Stimulated activated CD4-positive, alpha-beta T cell treated with anti-CD3 and anti-CD28 coated beads, TNF-alpha, amount 100 ng/mL, for 1 hour (primary cell): ENCODE measurements around the gene UBE2D3.

Experiments
- DNase-seq, 3 donors: peaks; one replicate each; pipeline ENCODE4 v3.0.0-alpha.2; 2020; ENCODE audit warnings: low read depth in 3 of 3, low spot score in 1 of 3

UBE2D3 gene

GRCh38 chr4:102758241-102759160 lies 68.8 kb downstream of the UBE2D3 start:
- DNase-seq: no peak

GRCh38 chr4:102757681-102758080 lies 69.7 kb downstream of the UBE2D3 start:
- DNase-seq: no peak

- no peak for DNase-seq
Measured at GRCh38 chr4:102754044-102754443, 73.3 kb downstream of the UBE2D3 start.

- DNase-seq: no peak
Measured at GRCh38 chr4:102751941-102752340, 75.4 kb downstream of the UBE2D3 start.
